ENCODE data around the gene EHD2.
"Not testable (repeated sequence)": the region's sequence is repeated elsewhere in the genome, so short reads cannot be mapped to it uniquely, and the experiment has no call there.

Gene EHD2

GRCh38 chr19:47765523-47766358 lies 52.5 kb downstream of the EHD2 start:
- no peak for DNase-seq (ENCODE audit: extremely low read depth in 1 of 2, low read depth in 1 of 2)

GRCh38 chr19:47766359-47766620 lies 53.1 kb downstream of the EHD2 start:
- no peak for DNase-seq (ENCODE audit: extremely low read depth in 1 of 2, low read depth in 1 of 2)

GRCh38 chr19:47766670-47767069 lies 53.4 kb downstream of the EHD2 start:
- DNase-seq (ENCODE audit: extremely low read depth in 1 of 2, low read depth in 1 of 2): no peak

GRCh38 chr19:47767349-47767748 lies 54.1 kb downstream of the EHD2 start:
- DNase-seq (ENCODE audit: extremely low read depth in 1 of 2, low read depth in 1 of 2): no peak

GRCh38 chr19:47768604-47769003 lies 55.4 kb downstream of the EHD2 start:
- DNase-seq (ENCODE audit: extremely low read depth in 1 of 2, low read depth in 1 of 2): no peak

- DNase-seq (ENCODE audit: extremely low read depth in 1 of 2, low read depth in 1 of 2): no peak
Measured at GRCh38 chr19:47769534-47769933, 56.3 kb downstream of the EHD2 start.

GRCh38 chr19:47771291-47771690 lies 58.1 kb downstream of the EHD2 start:
- DNase-seq (ENCODE audit: extremely low read depth in 1 of 2, low read depth in 1 of 2): not testable (repeated sequence)

- DNase-seq (ENCODE audit: extremely low read depth in 1 of 2, low read depth in 1 of 2): no peak
Measured at GRCh38 chr19:47776568-47776967, 63.3 kb downstream of the EHD2 start.

- DNase-seq (ENCODE audit: extremely low read depth in 1 of 2, low read depth in 1 of 2): not testable (repeated sequence)
Measured at GRCh38 chr19:47777245-47778048, 64.2 kb downstream of the EHD2 start.

- peak; percentile 40 to 60 for DNase-seq (ENCODE audit: extremely low read depth in 1 of 2, low read depth in 1 of 2)
Measured at GRCh38 chr19:47778049-47778953, 65.1 kb downstream of the EHD2 start, which contains the start of gene SELENOW. Gene SELENOW (plus strand): TSS chr19:47778703. CDS start chr19:47778786, 83 bp downstream.

- no peak for DNase-seq (ENCODE audit: extremely low read depth in 1 of 2, low read depth in 1 of 2)
Measured at GRCh38 chr19:47778954-47779351, 65.7 kb downstream of the EHD2 start.

GRCh38 chr19:47779524-47780214 lies 66.4 kb downstream of the EHD2 start:
- no peak for DNase-seq (ENCODE audit: extremely low read depth in 1 of 2, low read depth in 1 of 2)

GRCh38 chr19:47780215-47780551 lies 67.0 kb downstream of the EHD2 start:
- DNase-seq (ENCODE audit: extremely low read depth in 1 of 2, low read depth in 1 of 2): no peak

- DNase-seq (ENCODE audit: extremely low read depth in 1 of 2, low read depth in 1 of 2): no peak
Measured at GRCh38 chr19:47781590-47782262, 68.5 kb downstream of the EHD2 start.

- DNase-seq (ENCODE audit: extremely low read depth in 1 of 2, low read depth in 1 of 2): no peak
Measured at GRCh38 chr19:47786566-47786965, 73.3 kb downstream of the EHD2 start.

GRCh38 chr19:47787307-47787706 lies 74.1 kb downstream of the EHD2 start:
- DNase-seq (ENCODE audit: extremely low read depth in 1 of 2, low read depth in 1 of 2): not testable (repeated sequence)

GRCh38 chr19:47789811-47790210 lies 76.6 kb downstream of the EHD2 start:
- DNase-seq (ENCODE audit: extremely low read depth in 1 of 2, low read depth in 1 of 2): not testable (repeated sequence)

GRCh38 chr19:47790398-47790814 lies 77.2 kb downstream of the EHD2 start:
- peak; percentile 62 to 81 for DNase-seq (ENCODE audit: extremely low read depth in 1 of 2, low read depth in 1 of 2)

GRCh38 chr19:47792616-47793015 lies 79.4 kb downstream of the EHD2 start:
- no peak for DNase-seq (ENCODE audit: extremely low read depth in 1 of 2, low read depth in 1 of 2)

All from activated CD8-positive, alpha-beta memory T cell treated with anti-CD3 and anti-CD28 coated beads for 1 hour (primary cell).